ENCODE results near the gene NR3C2.

The NR3C2 gene

GRCh38 chr4:148238086-148238485, 204.1 kb downstream of the NR3C2 start:
- DNase-seq (ENCODE audit: low spot score), result no peak
- no peak for TF ChIP-seq CTCF (IDR thresholded peaks at IDR 0.05; ENCODE audit: extremely low read depth, insufficient read depth, missing control alignments)
- in situ Hi-C loops (cut with MboI; ENCODE audit: low pct_unique_long_range_greater_than_20kb, low sequenced_read_pairs, unreplicated experiment), result no loop called here

- TF ChIP-seq CTCF (IDR thresholded peaks at IDR 0.05; ENCODE audit: extremely low read depth, insufficient read depth, missing control alignments), result no peak
- in situ Hi-C loops (cut with MboI; ENCODE audit: low pct_unique_long_range_greater_than_20kb, low sequenced_read_pairs, unreplicated experiment), result no loop called here
- no peak for DNase-seq (ENCODE audit: low spot score)
Measured at GRCh38 chr4:148235809-148236208, 206.4 kb downstream of the NR3C2 start.

GRCh38 chr4:148229798-148230197, 212.4 kb downstream of the NR3C2 start:
- TF ChIP-seq CTCF (IDR thresholded peaks at IDR 0.05; ENCODE audit: extremely low read depth, insufficient read depth, missing control alignments), result no peak
- in situ Hi-C loops (cut with MboI; ENCODE audit: low pct_unique_long_range_greater_than_20kb, low sequenced_read_pairs, unreplicated experiment), result no loop called here
- no peak for DNase-seq (ENCODE audit: low spot score)

- in situ Hi-C loops (cut with MboI; ENCODE audit: low pct_unique_long_range_greater_than_20kb, low sequenced_read_pairs, unreplicated experiment), result no loop called here
- no peak for TF ChIP-seq CTCF (IDR thresholded peaks at IDR 0.05; ENCODE audit: extremely low read depth, insufficient read depth, missing control alignments)
- no peak for DNase-seq (ENCODE audit: low spot score)
Measured at GRCh38 chr4:148229028-148229427, 213.2 kb downstream of the NR3C2 start.

- no peak for DNase-seq (ENCODE audit: low spot score)
- no peak for TF ChIP-seq CTCF (IDR thresholded peaks at IDR 0.05; ENCODE audit: extremely low read depth, insufficient read depth, missing control alignments)
- in situ Hi-C loops (cut with MboI; ENCODE audit: low pct_unique_long_range_greater_than_20kb, low sequenced_read_pairs, unreplicated experiment), result no loop called here
Measured at GRCh38 chr4:148227147-148227546, 215.1 kb downstream of the NR3C2 start.

- no peak for DNase-seq (ENCODE audit: low spot score)
- TF ChIP-seq CTCF (IDR thresholded peaks at IDR 0.05; ENCODE audit: extremely low read depth, insufficient read depth, missing control alignments), result no peak
- in situ Hi-C loops (cut with MboI; ENCODE audit: low pct_unique_long_range_greater_than_20kb, low sequenced_read_pairs, unreplicated experiment), result no loop called here
Measured at GRCh38 chr4:148226341-148226740, 215.9 kb downstream of the NR3C2 start.

- in situ Hi-C loops (cut with MboI; ENCODE audit: low pct_unique_long_range_greater_than_20kb, low sequenced_read_pairs, unreplicated experiment), result no loop called here
- TF ChIP-seq CTCF (IDR thresholded peaks at IDR 0.05; ENCODE audit: extremely low read depth, insufficient read depth, missing control alignments), result no peak
- no peak for DNase-seq (ENCODE audit: low spot score)
Measured at GRCh38 chr4:148225639-148226038, 216.6 kb downstream of the NR3C2 start.
